GM12878 (cell line): Measurements from ENCODE around the gene PI16. TPM values are rescaled to one million over a fixed set of nuclear protein-coding genes. Genes with fewer than 3 reads are reported as not detected.

Experiments used
- ATF2 ChIP-seq: IDR thresholded peaks from 2 replicates; pipeline ENCODE4 v1.6.1; 2012; ENCODE audit warnings: low read length, inconsistent platforms
- ATF7 ChIP-seq: fragments of 450-650 bp; IDR thresholded peaks from 2 replicates; pipeline ENCODE4 v1.6.1; 2016; ENCODE audit warnings: low read depth, mild to moderate bottlenecking
- CBX3 ChIP-seq: fragments of 200-600 bp; sonication (generic); IDR thresholded peaks from 2 replicates; pipeline ENCODE4 v1.6.1; 2016; ENCODE audit warnings: low read depth, borderline replicate concordance
- HSF1 ChIP-seq: fragments of 150-350 bp; IDR thresholded peaks from 2 replicates; pipeline ENCODE4 v1.6.1; 2014; ENCODE audit warnings: mild to moderate bottlenecking, low read depth, low read length
- IRF5 ChIP-seq: fragments of 450-650 bp; IDR thresholded peaks from 2 replicates; pipeline ENCODE4 v1.6.1; 2017; ENCODE audit warnings: borderline replicate concordance
- KLF5 ChIP-seq: fragments of 450-650 bp; IDR thresholded peaks from 2 replicates; pipeline ENCODE4 v1.6.1; 2014; ENCODE audit warnings: mild to moderate bottlenecking; ENCODE audit not compliant: partially characterized antibody
- MTA3 ChIP-seq: IDR thresholded peaks from 2 replicates; pipeline ENCODE4 v1.6.1; 2012; ENCODE audit warnings: low read length, inconsistent platforms, borderline replicate concordance
- NRF1 ChIP-seq: conservative IDR thresholded peaks from 2 replicates; pipeline ENCODE4 v1.6.1; 2011; ENCODE audit warnings: mild to moderate bottlenecking, low read depth, low read length, improper control_type of control experiment
- PKNOX1 ChIP-seq: fragments of 450-650 bp; IDR thresholded peaks from 2 replicates; pipeline ENCODE4 v1.6.1; 2016; ENCODE audit warnings: mild to moderate bottlenecking
- POLR2A ChIP-seq: IDR thresholded peaks from 2 replicates; pipeline ENCODE4 v1.6.1; 2011; ENCODE audit warnings: low read depth, mild to moderate bottlenecking, low read length
- POLR2AphosphoS2 ChIP-seq: IDR thresholded peaks from 2 replicates; pipeline ENCODE4 v1.6.1; 2011; ENCODE audit warnings: low read depth, mild to moderate bottlenecking, low read length, improper control_type of control experiment, moderate library complexity
- POU2F2 ChIP-seq: IDR thresholded peaks from 3 replicates; pipeline ENCODE4 v1.6.1; 2011; ENCODE audit warnings: low read depth, mild to moderate bottlenecking, low read length, borderline replicate concordance
- RAD21 ChIP-seq: IDR thresholded peaks from 2 replicates; pipeline ENCODE4 v1.6.1; 2011; ENCODE audit warnings: mild to moderate bottlenecking, low read depth, low read length, moderate library complexity; ENCODE audit not compliant: insufficient read depth
- SMAD1 ChIP-seq: fragments of 450-650 bp; IDR thresholded peaks from 2 replicates; pipeline ENCODE4 v1.6.1; 2018; ENCODE audit warnings: mild to moderate bottlenecking, low read depth; ENCODE audit not compliant: partially characterized antibody
- STAT3 ChIP-seq: IDR thresholded peaks from 2 replicates; pipeline ENCODE4 v1.6.1; 2011; ENCODE audit warnings: low read depth, low read length, improper control_type of control experiment
- ZBTB4 ChIP-seq: fragments of 450-650 bp; formaldehyde crosslinking; IDR thresholded peaks from 2 replicates; pipeline ENCODE4 v1.4.0; 2022; ENCODE audit warnings: mild to moderate bottlenecking, moderate library complexity
- ZNF384 ChIP-seq: IDR thresholded peaks from 2 replicates; pipeline ENCODE4 v1.6.1; 2012; ENCODE audit warnings: low read depth, mild to moderate bottlenecking, low read length, improper control_type of control experiment, borderline replicate concordance
- polyA plus RNA-seq, 11 experiments: library from polyadenylated mRNA; depleted of rRNA in 4 of 11; unstranded in 6 of 11; stranded (reverse) in 5 of 11; fragments of >200 nt; fragmentation: Nextera tagmentation in 4 of 11; fragmentation: Illumina TruSeq in 1 of 11; extraction: Ambion mirVana in 4 of 11; extraction: Trizol in 1 of 11; gene quantifications; 1 replicate in 1 of 11; 2 replicates in 10 of 11; pipeline versions ENCODE4 v1.2.1 to v1.2.3, GENCODE V29; 2011 to 2016; ENCODE audit warnings: inconsistent platforms in 2 of 11, missing spikeins in 2 of 11, low read depth in 1 of 11
- total RNA-seq, 4 experiments: library from RNA; depleted of rRNA in 3 of 4; stranded (reverse); fragments of >200 nt in 3 of 4; fragmentation: Illumina TruSeq in 1 of 4; extraction: Trizol in 1 of 4; gene quantifications; 2 replicates each; pipeline versions ENCODE4 v1.2.1 to v1.2.3, GENCODE V29; 2013 to 2021

The PI16 gene
- total and polyA plus RNA-seq, 10 of the 15 experiments (the other 5 are each of a cell fraction or from before 2014, with no cell fraction given), result 0.08 to 0.12 TPM; not detected in 8

GRCh38 chr6:36985808-36986703 is 31.5 kb downstream of the PI16 start, which contains the start of gene MTCH1 (continued):
- TF ChIP-seq PKNOX1 (no peak), ZNF384 (no peak), MTA3 (no peak), HSF1 (peak; percentile 35; the same call in 1 of the 2 replicates), KLF5 (peak; percentile 99), NRF1 (no peak), STAT3 (no peak), POLR2A (peak; percentile 96), SMAD1 (no peak), ZBTB4 (CRISPR knock-in tag) (0 out of 2 replicates have a peak, but pooled peaks have one; percentile 34), ATF2 (no peak), RAD21 (no peak), CBX3 (no peak), POU2F2 (peak; percentile 85), IRF5 (no peak), ATF7 (peak; percentile 68; the same call in 1 of the 2 replicates), POLR2AphosphoS2 (peak; percentile 56; the same call in 1 of the 2 replicates)
